Testis (tissue), 3 donors: Measurements from ENCODE around the gene RHO. TPM values are rescaled to one million over a fixed set of nuclear protein-coding genes. Genes with fewer than 3 reads are reported as not detected.

Source experiments
- DNase-seq: peaks from one replicate; pipeline ENCODE4 v3.0.0-alpha.2; 2019
- H3K27ac ChIP-seq, 2 donors: fragments of 200-600 bp; sonication (generic); one replicate each; pipeline ENCODE4 v1.5.1; 2019
- H3K27me3 ChIP-seq: fragments of 200-600 bp; sonication (generic); one replicate; pipeline ENCODE4 v1.5.1; 2019
- H3K36me3 ChIP-seq: fragments of 200-600 bp; sonication (generic); one replicate; pipeline ENCODE4 v1.5.1; 2017; ENCODE audit warnings: low read depth; ENCODE audit errors: missing control alignments
- H3K4me1 ChIP-seq: fragments of 200-600 bp; sonication (generic); one replicate; pipeline ENCODE4 v1.5.1; 2019
- H3K4me3 ChIP-seq, 2 donors: fragments of 200-600 bp; sonication (generic); one replicate each; pipeline ENCODE4 v1.5.1; 2017 to 2019
- H3K9me3 ChIP-seq: fragments of 200-600 bp; sonication (generic); one replicate; pipeline ENCODE4 v1.5.1; 2017
- POLR2A ChIP-seq: fragments of 450-650 bp; IDR thresholded peaks from one replicate; pipeline ENCODE4 v1.6.1; 2017; ENCODE audit warnings: antibody characterized with exemption, mild to moderate bottlenecking, moderate library complexity
- WGBS, 2 donors: methylation state at CpG; one replicate each; pipeline ENCODE4 v1.1.5; 2018; 5-methylcytosine and 5-hydroxymethylcytosine counted together
- intact Hi-C: fragments of 100-400 bp; cut with DNase I; formaldehyde crosslinking; loops from one replicate; pipeline ENCODE4 v1.15.1; 2023; ENCODE audit warnings: low total_unique reads
- polyA plus RNA-seq: library from polyadenylated mRNA; stranded (reverse); fragments of 350-450 nt; fragmentation: Illumina TruSeq; extraction: RNeasy Lipid Tissue Mini Kit (QIAGEN cat#74804); gene quantifications from one replicate; pipeline ENCODE4 v1.2.3, GENCODE V29; 2014; ENCODE audit warnings: low read depth, low replicate concordance; ENCODE audit not compliant: insufficient read depth
- total RNA-seq, 2 donors: library from RNA; depleted of rRNA; stranded (reverse); fragments of >200 nt; gene quantifications; one replicate each; pipeline ENCODE4 v1.2.3, GENCODE V29; 2016
- TF ChIP-seq, protein P1 (sequence below), 3 experiments: fragments of 450-650 bp in 2 of 3; fragments of 200-600 bp in 1 of 3; sonication (generic) in 1 of 3; IDR thresholded peaks; one replicate each; pipeline ENCODE4 v1.5.1; 2016 to 2019; ENCODE audit warnings: antibody characterized with exemption in 3 of 3, mild to moderate bottlenecking in 2 of 3, moderate library complexity in 1 of 3

RHO gene
- total and polyA plus RNA-seq, 3 donors from 2014 or later = 0.25 TPM; not detected in 2

DNA sequence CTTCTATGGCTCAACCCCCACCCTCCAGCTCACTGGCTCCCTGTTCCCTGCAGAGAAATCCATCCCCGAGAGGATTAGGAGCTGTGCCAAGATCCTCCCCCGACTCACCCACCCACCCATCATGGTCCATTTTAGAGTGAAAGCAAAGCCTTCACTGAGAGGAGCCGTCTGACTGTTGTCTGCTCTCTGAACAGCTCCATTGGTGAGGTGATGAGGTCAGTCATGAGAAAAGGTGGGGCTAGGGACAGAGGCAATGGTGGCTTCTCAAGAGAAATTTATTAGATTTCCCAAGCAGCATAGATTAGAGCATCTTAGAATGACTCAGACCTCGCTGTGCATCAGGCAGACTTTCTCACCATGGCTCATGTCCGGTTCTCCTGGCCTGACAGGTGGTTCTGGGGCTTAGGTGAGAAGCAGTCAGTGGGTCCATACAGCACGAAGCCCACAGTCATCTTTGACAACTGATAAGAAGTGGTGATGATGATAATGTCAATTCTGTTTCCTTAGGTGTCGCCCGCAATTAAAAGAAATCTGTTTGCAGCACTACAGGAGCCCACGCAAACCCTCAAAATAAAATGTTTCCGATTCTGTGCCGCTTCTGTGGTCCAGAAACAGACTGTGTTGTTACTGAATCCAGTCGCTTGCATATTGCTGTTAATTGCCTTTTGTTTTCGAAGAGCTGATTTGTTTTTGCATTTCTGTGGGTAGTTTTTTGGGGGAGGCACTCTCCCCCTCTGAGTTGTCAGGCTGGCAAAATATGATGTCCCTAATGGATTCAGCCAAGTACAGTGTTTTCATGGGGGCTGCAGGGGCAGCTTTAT lies 24.8 kb upstream of the RHO start:
- WGBS, 2 donors = 89 to 93% methylated on average over 13 of the region's 13 CpGs
- Histone ChIP-seq H3K4me1 (peaks cover 3% of the 10 kb centered on the region), H3K27ac (no peak overlapping the region), H3K9me3 (no peaks in the 10 kb centered on the region), H3K4me3 (no peak overlapping the region), H3K27me3 (no peaks in the 10 kb centered on the region), H3K36me3 (no peaks in the 10 kb centered on the region)
- TF ChIP-seq POLR2A = no peak
- TF ChIP-seq, protein P1, sequence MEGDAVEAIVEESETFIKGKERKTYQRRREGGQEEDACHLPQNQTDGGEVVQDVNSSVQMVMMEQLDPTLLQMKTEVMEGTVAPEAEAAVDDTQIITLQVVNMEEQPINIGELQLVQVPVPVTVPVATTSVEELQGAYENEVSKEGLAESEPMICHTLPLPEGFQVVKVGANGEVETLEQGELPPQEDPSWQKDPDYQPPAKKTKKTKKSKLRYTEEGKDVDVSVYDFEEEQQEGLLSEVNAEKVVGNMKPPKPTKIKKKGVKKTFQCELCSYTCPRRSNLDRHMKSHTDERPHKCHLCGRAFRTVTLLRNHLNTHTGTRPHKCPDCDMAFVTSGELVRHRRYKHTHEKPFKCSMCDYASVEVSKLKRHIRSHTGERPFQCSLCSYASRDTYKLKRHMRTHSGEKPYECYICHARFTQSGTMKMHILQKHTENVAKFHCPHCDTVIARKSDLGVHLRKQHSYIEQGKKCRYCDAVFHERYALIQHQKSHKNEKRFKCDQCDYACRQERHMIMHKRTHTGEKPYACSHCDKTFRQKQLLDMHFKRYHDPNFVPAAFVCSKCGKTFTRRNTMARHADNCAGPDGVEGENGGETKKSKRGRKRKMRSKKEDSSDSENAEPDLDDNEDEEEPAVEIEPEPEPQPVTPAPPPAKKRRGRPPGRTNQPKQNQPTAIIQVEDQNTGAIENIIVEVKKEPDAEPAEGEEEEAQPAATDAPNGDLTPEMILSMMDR (IDR thresholded peaks at IDR 0.05) = no peak
- intact Hi-C loops = no loop called here
- no peak for DNase-seq

DNA sequence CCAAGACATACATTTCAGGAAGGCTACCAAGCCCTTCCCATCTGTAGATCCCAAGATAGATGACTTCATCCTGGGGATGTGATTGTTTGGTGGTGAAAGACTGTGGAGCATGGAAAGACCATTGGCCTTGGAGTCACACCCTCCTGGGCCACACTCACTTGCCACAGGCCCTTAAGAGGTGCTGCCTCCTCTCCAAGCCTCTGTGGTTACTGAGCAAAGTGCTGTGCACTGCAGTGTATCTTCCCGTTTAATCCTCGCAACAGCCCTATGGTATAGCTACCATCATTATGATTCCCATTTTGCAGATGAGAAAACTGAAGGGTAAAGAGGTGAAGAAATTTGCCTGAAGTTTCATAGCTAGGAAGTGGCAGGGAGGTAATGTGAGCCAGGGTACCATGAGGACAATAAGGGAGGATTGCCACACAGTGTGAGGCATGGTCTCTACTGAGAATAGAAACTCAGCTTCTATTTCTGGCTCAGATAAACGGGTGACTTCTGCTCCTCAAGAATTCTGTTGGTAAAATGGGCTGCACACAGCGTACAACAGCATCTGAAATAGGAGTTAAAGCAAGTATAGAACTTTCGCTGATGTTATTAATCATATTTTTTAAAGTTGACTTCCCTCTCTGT lies 23.9 kb upstream of the RHO start:
- TF ChIP-seq, protein P1 (IDR thresholded peaks at IDR 0.05) = no peak
- TF ChIP-seq POLR2A = no peak
- intact Hi-C loops = no loop called here
- H3K36me3 ChIP-seq = no peaks in the 10 kb centered on the region
- H3K4me1 ChIP-seq = no peaks in the 10 kb centered on the region
- no peak overlapping the region for H3K4me3 ChIP-seq
- no peak overlapping the region for H3K27ac ChIP-seq
- H3K27me3 ChIP-seq = no peaks in the 10 kb centered on the region
- no peak for DNase-seq
- H3K9me3 ChIP-seq = no peaks in the 10 kb centered on the region
- WGBS, 2 donors = 85 to 87% methylated on average over 5 of the region's 5 CpGs

DNA sequence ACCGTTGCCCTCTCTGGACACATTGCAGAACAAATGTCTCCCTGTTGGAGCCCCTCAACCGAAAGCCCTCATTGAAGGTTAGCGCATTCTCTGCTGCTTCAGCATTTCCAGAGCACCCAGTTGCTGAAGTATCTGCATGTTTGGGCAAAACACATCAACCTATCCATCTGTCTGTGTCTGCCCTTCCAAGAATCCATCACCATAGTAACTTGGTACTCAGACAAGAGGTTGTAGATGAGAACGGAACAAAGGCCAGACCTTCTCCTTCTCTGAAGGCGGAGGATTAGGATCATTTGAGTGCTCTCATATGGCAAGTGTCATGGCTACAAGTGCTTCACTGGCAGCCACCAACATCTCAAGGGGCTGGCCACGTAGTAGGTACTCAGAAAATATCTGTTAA lies 23.1 kb upstream of the RHO start:
- WGBS, 2 donors = 86 to 90% methylated on average over 6 of the region's 6 CpGs
- H3K4me3 ChIP-seq = no peak overlapping the region
- H3K4me1 ChIP-seq = no peaks in the 10 kb centered on the region
- H3K9me3 ChIP-seq = no peaks in the 10 kb centered on the region
- no peak for TF ChIP-seq POLR2A
- TF ChIP-seq, protein P1 (IDR thresholded peaks at IDR 0.05) = no peak
- no peaks in the 10 kb centered on the region for H3K27me3 ChIP-seq
- intact Hi-C loops = no loop called here
- no peak overlapping the region for H3K27ac ChIP-seq
- no peak for DNase-seq
- H3K36me3 ChIP-seq = no peaks in the 10 kb centered on the region

DNA sequence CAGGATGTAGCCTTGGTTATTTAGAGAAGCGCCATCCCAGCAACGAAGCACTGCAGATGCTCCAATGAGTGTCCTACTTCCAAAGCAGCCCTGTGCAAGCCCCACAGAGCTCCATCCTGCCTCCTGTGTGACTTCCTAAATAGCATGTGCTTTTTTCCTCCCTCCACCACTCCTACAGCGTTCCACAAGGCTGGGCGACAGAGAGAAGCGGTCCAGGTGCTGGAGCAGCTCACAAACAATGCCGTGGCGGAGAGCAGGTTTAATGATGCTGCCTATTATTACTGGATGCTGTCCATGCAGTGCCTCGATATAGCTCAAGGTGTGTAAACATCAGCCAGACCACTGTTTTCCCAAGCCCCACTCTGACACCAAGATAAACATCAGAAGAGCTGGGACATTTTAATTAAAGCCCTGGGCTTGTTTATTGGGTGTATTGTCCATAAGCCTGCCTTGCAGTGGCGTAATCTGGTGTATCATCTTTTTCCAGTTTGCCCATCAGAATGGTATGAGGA lies 22.2 kb upstream of the RHO start:
- no peak overlapping the region for H3K4me3 ChIP-seq
- no peak for TF ChIP-seq POLR2A
- TF ChIP-seq, protein P1 (IDR thresholded peaks at IDR 0.05) = no peak
- H3K4me1 ChIP-seq = no peaks in the 10 kb centered on the region
- H3K27me3 ChIP-seq = no peaks in the 10 kb centered on the region
- no peaks in the 10 kb centered on the region for H3K9me3 ChIP-seq
- 66 to 70% methylated on average over 9 of the region's 9 CpGs for WGBS, 2 donors
- intact Hi-C loops = no loop called here
- H3K36me3 ChIP-seq = no peaks in the 10 kb centered on the region
- no peak overlapping the region for H3K27ac ChIP-seq
- no peak for DNase-seq
